ENCODE data around the gene NAT8.

- TF ChIP-seq CTCF (conservative IDR thresholded peaks at IDR 0.05; ENCODE audit: low read depth, low read length): no peak
- TF ChIP-seq EZH2 (IDR thresholded peaks at IDR 0.05; ENCODE audit: borderline replicate concordance, low read depth, low read length, poor library complexity, severe bottlenecking): no peak
Observed at GRCh38 chr2:73601780-73602179, 40.4 kb downstream of the NAT8 start.
